Lung (tissue), 12 donors: ENCODE data around the gene RBP3. TPM values are rescaled to one million over a fixed set of nuclear protein-coding genes. Genes with fewer than 3 reads are reported as not detected.
A peak's percentile ranks its signal among the peaks of the same experiment; 100 is the strongest.

Experiments used
- ATAC-seq: fragments of 200-7000 bp; cut with Tn5 transposase; one replicate; pipeline ENCODE4 v1.9.1; 2020; ENCODE audit warnings: moderate number of reproducible peaks; ENCODE audit not compliant: insufficient read depth, low FRiP score
- DNase-seq, 3 donors: peaks; one replicate each; pipeline ENCODE4 v3.0.0-alpha.2; 2013 to 2017
- H3K27ac ChIP-seq, 2 donors: one replicate each; pipeline ENCODE4 v1.5.1; 2013; ENCODE audit warnings: mild to moderate bottlenecking in 2 of 2, moderate library complexity in 2 of 2, control low read depth in 1 of 2, inconsistent platforms in 1 of 2, low read depth in 1 of 2, low read length in 1 of 2
- H3K27me3 ChIP-seq, 3 donors: one replicate each; pipeline ENCODE4 v1.5.1; 2013; ENCODE audit warnings: low read length in 2 of 3; ENCODE audit not compliant: control insufficient read depth in 3 of 3, insufficient read depth in 3 of 3
- H3K36me3 ChIP-seq, 4 donors: one replicate each; pipeline ENCODE4 v1.5.1; 2013; ENCODE audit warnings: low read length in 4 of 4, mild to moderate bottlenecking in 1 of 4, moderate library complexity in 1 of 4; ENCODE audit not compliant: control insufficient read depth in 4 of 4, insufficient read depth in 4 of 4
- H3K4me1 ChIP-seq, 5 donors: one replicate each; pipeline ENCODE4 v1.5.1; 2013; ENCODE audit warnings: low read length in 5 of 5, mild to moderate bottlenecking in 2 of 5, moderate library complexity in 1 of 5; ENCODE audit not compliant: control insufficient read depth in 5 of 5, insufficient read depth in 5 of 5
- H3K4me3 ChIP-seq: one replicate; pipeline ENCODE4 v1.5.1; 2013; ENCODE audit warnings: mild to moderate bottlenecking, control low read depth, moderate library complexity
- H3K9ac ChIP-seq, 2 donors: one replicate each; pipeline ENCODE4 v1.5.1; 2013; ENCODE audit warnings: low read length in 2 of 2, control low read depth in 1 of 2; ENCODE audit not compliant: insufficient read depth in 1 of 2
- H3K9me3 ChIP-seq, 4 donors: one replicate each; pipeline ENCODE4 v1.5.1; 2013; ENCODE audit warnings: low read length in 3 of 4, mild to moderate bottlenecking in 1 of 4, moderate library complexity in 1 of 4; ENCODE audit not compliant: control insufficient read depth in 4 of 4, insufficient read depth in 3 of 4
- CTCF ChIP-seq: IDR thresholded peaks from 2 replicates; pipeline ENCODE4 v1.5.1; 2012; ENCODE audit warnings: mild to moderate bottlenecking; ENCODE audit errors: control extremely low read depth, extremely low read depth
- WGBS, 2 donors: extraction: QIAGEN DNeasy Blood & Tissue Kit; methylation state at CpG; one replicate each; pipeline ENCODE4 v1.1.7; 2013; 5-methylcytosine and 5-hydroxymethylcytosine counted together
- polyA plus RNA-seq, 2 donors: library from polyadenylated mRNA; stranded (reverse); fragments of 200-250 nt; gene quantifications; one replicate each; pipeline ENCODE4 v1.2.1, GENCODE V29; 2013
- total RNA-seq, 2 donors: library from RNA; depleted of rRNA in 1 of 2; stranded (reverse); fragments of >200 nt in 1 of 2; gene quantifications; one replicate each; pipeline ENCODE4 v1.2.1, GENCODE V29; 2014 to 2021
- donor health status: control.
- donor health status: control.
- donor health status: Bipolar disorder and iron deficiency.
- donor health status: healthy.
- donor health status: DM: yes; HTN: yes; CAD: no.

Gene RBP3
- total and polyA plus RNA-seq, 4 donors: 0.01 TPM; not detected in 3

GRCh38 chr10:47404937-47405336, 56.8 kb downstream of the RBP3 start:
- DNase-seq (no peak), ATAC-seq (no peak)
- Histone ChIP-seq H3K9me3 (no peaks in the 10 kb centered on the region), H3K4me3 (no peak overlapping the region), H3K4me1 (peaks cover 0 to 15% (median 8%) of the 10 kb centered on the region in 5 donors), H3K27me3 (no peaks in the 10 kb centered on the region), H3K27ac (no peak overlapping the region), H3K9ac (no peak overlapping the region), H3K36me3 (no peaks in the 10 kb centered on the region)
- no peak for TF ChIP-seq CTCF
- 96 to 97% methylated on average over 2 of the region's 2 CpGs for WGBS, 2 donors

DNA sequence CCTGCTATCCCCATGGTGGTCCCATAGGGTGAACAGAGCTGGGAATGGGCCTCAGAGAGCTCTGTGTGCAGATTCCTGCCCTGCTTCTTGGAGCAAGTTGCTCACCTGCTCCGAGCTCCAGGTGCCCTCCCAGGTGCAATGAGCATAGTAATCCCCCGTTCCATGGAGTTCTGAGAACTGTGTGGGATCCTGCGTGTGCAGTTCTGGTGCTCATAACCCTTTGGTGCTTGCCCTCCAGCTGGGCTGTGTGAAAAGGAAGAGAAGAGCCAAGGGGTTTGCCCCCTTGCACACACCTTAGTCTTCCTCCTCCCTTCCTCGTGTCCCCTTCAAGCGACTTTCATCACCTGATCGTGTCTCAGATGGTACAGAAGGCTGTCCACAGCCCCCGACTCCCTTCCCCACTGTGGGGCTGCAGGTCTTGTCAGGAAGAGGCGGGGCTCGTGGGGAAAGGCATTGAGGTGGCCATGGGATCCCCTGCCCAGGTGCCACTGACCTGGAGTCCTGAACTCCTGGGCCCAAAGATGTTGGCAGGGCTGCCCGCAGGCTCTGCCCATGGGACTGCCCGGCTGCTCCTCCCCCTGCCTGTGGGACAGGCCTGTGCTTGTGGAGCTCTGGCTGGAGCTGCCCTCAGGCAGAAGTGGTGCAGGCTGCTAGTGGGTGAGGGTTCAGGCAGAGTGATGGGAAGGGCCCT, 57.8 kb downstream of the RBP3 start:
- 89 to 94% methylated on average over 11 of the region's 11 CpGs for WGBS, 2 donors
- Histone ChIP-seq H3K4me3 (no peak overlapping the region), H3K36me3 (no peaks in the 10 kb centered on the region), H3K9ac (no peak overlapping the region), H3K9me3 (no peaks in the 10 kb centered on the region), H3K4me1 (peaks cover 0 to 15% (median 8%) of the 10 kb centered on the region in 5 donors), H3K27ac (peak overlapping the region in 1 of 2 donors; percentile 15), H3K27me3 (no peaks in the 10 kb centered on the region)
- DNase-seq (no peak), ATAC-seq (no peak)
- no peak for TF ChIP-seq CTCF

DNA sequence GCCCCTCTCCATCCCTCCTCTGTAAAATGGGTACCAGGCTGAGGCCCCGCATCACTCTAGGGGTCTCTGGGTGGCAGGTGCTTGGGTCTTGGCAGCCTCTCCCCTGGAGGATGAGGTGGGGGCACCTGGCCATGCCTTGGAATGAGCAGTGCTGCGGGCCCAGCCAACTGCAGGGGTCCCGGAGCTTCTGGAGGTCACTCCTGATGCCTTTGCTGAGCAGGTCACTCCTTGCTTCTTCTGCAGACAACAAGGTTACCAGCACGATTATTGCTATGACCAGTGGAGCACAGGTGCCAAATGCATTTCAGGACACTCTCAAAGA, 58.3 kb downstream of the RBP3 start:
- no peak for TF ChIP-seq CTCF
- ATAC-seq: no peak
- 89 to 93% methylated on average over 4 of the region's 4 CpGs for WGBS, 2 donors

More for the DNA sequence above, 58.3 kb downstream of the RBP3 start:
- Histone ChIP-seq H3K9ac (no peak overlapping the region), H3K27me3 (no peaks in the 10 kb centered on the region), H3K27ac (peak overlapping the region in 1 of 2 donors; percentile 15), H3K9me3 (no peaks in the 10 kb centered on the region), H3K4me1 (peaks cover 0 to 15% (median 8%) of the 10 kb centered on the region in 5 donors), H3K4me3 (no peak overlapping the region), H3K36me3 (no peaks in the 10 kb centered on the region)
- DNase-seq: no peak
